HG02610 (cell line): ENCODE data around the gene FAM3C.
"Not testable (repeated sequence)": the region's sequence is repeated elsewhere in the genome, so short reads cannot be mapped to it uniquely, and the experiment has no call there.

ENCODE experiments used
- ATAC-seq: cut with Tn5 transposase; IDR thresholded peaks from one replicate; pipeline ENCODE4 v1.9.1; 2021; ENCODE audit warnings: mild to moderate bottlenecking, moderate library complexity; ENCODE audit not compliant: unreplicated experiment

The FAM3C gene, protein sequence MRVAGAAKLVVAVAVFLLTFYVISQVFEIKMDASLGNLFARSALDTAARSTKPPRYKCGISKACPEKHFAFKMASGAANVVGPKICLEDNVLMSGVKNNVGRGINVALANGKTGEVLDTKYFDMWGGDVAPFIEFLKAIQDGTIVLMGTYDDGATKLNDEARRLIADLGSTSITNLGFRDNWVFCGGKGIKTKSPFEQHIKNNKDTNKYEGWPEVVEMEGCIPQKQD

DNA sequence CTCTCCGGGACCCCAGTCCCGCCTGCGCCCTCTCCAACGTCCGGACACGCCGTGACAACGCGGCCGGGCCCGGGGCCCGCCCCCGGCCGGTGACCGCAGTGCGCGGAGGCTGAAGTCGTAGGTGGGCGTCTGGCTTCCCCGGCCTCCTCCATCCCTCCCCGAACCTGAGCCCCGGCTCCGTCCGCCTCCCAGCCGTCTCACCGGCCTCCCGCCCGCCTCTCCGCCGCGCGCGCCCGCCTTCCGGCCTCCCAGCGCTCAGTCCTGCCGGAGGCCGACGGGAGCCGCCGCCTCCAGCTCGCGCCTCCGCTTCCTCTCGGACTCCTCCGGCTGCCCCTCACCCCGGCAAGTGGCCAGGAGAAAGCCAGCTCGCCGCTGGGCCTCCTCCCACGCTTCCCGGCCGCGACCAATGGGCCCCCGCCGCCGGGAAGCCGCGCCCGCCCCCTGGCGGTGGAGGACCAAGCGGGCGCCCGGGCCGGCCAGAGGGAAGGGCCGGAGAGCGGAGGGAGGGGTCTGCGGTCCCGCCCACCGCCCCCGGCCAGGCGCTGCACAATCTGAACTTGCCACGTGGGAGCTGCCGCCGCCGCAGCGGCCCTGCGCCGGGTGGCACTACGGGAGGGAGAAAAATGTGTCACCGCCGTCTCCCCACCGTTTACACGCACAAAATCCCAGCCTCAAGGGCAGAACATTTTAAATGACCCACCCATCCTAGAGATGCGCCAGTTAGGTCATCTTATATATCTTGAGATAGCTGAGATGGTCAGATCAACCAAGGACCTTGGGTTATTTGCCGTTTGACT lies at the start of gene FAM3C:
Gene FAM3C, minus strand, starts transcription at position 348 of the 797 bp plus-strand sequence. CDS start 13,339 bp downstream, outside the sequence.
- ATAC-seq = peak; percentile 83

DNA sequence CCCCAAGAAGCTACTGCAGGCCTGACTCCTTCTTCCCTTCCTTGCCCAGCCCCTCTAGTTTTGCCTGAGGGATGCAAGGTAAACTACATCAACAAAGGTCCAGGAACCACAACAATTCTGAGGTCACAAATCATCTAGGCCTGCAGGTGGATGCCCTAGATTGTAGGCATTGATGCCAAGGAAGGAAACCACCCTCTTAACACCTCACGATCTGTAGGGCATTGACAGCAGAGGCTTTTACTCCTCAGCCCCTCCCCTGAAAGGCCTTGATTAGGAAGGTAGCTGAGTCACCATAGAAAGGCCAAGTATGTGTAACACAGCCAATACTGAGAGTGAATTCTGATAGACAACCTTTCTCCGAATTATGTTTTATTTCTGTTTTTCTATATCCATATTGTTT lies 46.7 kb upstream of the FAM3C start:
- ATAC-seq = peak; percentile 36

DNA sequence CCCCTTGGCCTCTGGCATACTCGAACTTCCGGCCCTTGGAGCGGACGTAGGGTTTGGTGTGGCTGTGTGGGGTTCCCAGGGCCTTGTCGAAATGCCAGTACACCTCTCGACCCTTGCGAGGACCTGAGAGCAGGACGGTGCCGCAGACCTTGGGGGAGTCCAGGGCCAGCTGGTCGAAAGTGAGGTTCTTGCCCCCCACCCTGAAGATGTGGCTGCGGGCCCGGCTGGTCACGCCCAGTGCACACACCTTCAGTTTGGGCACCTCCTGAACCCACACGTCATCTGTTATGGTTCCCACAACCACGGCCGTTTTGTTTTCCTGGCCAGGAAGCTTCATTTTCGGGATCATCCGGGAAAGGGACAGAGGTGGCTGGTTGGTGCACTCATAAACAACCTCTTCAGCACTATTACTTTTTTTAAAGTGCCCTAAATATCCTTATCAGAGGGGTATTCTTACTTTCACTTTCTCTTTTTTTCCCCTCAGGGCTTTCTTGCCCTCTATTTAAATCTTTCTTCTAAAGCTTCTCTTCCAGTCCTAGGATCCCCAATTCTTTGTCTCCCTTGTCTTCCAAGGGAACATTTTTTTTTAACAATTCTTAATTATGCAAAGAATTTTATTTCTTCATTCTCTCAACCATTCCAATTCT lies 44.9 kb upstream of the FAM3C start:
- ATAC-seq = no peak

DNA sequence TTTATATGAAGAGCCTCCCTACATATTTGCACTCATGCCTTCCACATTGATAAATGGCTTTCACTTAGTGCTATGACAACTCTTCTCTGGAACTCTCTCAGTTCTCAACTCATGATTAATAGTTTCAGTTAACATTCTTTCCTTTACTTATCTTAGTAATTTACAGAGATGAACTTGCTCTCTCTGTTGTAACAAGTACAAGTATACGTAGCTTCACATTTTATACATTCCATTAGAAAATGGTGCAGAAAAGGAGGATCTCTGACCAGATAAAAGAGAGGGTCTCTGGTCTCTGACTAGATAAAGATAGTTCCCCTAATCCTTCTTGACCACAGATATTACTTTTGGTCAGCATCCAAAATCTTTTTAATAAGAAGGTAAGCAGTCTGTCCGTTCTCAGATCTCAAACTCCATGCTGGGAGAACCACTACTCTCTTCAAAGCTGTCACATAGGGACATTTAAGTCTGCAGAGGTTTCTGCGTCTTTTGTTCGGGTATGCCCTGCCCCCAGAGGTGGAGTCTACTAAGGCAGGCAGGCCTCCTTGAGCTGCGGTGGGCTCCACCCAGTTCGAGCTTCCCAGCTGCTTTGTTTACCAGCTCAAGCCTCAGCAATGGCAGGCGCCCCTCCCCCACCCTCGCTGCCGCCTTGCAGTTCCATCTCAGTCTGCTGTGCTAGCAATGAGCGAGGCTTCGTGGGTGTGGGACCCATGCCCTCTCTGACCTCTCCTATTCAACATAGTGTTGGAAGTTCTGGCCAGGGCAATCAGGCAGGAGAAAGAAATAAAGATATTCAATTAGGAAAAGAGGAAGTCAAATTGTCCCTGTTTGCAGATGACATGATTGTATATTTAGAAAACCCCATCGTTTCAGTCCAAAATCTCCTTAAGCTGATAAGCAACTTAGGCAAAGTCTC lies 42.2 kb upstream of the FAM3C start:
- ATAC-seq = peak; percentile 42

DNA sequence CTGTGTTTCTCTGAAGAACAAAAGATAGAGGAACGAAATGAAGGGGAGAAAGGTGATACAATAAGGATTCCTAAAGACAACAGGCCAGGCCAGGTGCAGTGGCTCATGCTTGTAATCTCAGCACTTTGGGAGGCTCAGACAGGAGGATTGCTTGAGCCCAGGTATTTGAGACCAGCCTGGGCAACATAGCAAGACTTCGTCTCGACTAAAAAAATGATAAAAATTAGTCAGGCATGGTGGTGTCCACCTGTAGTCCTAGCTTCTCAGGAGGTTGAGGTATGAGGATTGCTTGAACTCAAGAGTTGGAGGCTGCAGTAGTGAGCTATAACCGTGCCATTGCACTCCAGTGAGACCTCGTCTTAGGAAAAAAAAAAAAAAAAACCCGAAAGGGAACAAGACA lies 41.4 kb upstream of the FAM3C start:
- ATAC-seq = no peak

DNA sequence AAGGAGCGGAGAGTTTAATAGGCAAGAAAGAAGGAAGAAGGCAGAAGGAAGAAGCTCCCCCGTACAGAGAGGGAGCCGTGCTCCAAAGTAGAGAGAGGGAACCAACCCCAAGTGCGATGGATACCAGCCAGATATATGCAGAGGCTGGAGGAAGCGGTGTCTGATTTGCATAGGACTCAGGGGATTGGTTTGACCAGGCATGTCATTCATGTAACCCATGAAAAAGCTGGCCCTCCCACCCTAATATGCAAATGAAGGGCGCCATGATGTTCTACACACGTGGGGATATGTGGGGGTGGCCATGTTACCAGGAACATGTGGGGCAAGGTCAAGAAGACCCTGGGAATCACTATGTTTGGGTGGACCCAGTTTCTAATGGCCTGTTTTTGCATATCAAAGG lies 40.6 kb upstream of the FAM3C start:
- no peak for ATAC-seq

DNA sequence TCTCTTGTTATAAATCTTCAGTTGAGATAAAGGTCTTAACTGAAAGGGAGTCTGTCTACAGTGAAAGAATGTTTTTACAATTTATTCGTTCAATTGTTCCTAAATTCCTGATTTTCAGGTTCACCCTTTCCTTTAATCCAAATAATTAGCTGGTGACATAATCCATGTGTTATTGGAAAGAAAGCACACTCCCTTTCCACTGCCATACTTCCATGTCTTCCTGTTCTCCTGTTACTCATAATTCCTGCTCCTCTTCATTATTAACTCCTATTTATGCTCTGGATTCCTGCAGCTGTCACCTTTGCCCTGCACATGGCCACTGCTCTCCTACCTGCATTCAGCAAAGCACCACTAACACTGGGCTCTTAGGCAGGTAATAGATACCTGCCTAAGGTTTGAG lies 40.0 kb upstream of the FAM3C start:
- no peak for ATAC-seq

DNA sequence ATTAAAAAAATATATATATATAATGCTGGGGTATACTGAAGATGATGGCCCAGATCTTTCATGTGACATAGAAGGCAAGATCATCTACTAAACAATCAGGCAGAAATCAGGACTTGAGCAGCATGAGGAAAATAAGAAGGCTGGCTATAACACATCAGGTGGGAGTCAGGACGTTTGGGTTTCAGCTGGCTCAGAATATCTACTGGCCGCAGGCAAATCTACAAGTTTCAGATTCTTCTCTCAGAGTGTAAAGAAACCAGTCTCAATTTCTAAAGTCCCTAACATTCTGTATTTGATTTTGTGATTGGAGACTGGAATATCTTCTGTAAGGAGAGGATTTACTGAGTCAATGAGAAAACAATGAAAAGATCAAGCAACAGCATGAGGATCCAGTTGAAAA lies 37.7 kb upstream of the FAM3C start:
- ATAC-seq = peak; percentile 51

DNA sequence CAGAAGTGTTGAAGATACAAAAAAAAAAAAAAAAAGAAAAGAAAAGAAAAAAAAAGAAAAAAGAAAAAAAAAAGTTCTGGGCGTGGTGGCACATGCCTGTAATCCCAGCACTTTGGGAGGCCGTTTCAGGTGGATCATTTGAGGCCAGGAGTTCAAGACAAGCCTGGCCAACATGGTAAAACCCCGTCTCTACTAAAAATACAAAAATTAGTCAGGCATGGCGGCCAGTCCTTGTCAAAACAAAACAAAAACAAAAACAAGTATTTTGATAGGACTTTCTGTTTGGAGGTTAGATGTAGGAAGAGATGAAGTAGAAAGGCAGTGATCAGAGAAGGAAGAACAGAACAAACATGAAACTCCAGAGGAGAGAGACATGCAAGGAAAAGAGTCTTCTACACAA lies 36.4 kb upstream of the FAM3C start:
- ATAC-seq = peak; percentile 78

DNA sequence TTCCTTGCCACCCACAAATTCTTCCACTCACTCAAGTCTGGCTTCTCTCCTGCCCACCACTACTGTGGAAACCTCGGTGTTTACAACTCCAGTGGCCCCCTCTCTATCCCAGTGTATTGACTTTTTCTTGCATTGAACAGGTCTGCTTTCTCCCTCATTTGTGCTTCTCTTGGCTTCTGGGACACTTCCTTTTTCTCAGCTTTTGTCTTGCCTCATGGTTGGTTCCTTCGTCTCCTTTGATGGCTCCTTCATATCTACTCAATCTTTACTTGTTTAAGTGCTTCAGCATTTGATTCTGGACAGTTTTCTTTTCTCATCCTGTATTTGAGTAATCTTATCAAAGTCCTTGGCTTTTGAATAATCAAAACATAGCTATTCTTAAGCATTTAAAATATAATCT lies 35.9 kb upstream of the FAM3C start:
- no peak for ATAC-seq

DNA sequence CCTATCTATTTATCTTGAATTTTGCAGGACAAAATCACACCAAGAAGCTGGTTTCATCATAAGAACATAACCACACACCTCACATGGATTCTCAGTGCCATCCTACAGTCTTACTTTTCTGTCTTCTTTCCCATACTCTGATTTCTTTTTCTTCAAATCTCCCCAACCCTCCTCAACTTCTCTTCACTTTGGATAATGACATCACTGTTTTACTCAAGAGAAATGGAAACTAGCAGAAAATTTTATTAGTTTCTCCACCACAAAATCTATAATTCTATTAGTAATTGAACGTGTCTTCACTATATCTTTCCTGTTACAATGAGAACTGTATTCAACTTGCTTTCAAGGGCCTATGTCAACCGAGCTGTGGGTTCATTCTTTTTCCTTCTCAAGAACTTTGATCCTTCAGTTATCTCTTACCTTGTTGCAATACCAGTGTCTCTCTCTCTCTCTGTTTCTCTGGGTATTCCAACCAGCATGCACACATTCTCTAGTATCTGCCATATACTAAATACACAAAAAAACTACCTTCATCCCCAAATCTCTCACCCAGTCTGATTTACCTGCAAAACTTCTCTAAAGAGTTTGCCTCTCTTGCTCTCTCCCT lies 35.4 kb upstream of the FAM3C start:
- ATAC-seq = no peak

DNA sequence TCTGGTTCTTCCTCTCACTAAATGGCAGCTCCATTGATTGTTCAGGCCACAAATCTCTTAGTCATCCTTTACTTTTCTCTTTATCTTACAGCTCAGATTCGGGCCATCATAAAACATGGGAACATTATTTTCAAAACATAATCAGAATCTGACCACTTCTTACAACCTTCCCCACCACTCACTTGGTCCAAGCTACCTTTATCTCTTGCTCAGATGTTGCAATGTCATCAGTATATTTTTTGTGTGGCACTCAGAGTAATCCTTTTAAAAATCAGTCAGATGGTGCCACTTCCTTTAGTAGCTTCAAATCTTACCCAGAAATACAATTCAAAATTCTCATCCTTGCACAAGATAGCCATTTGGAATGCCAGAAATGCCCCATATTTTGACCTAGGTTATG lies 34.5 kb upstream of the FAM3C start:
- no peak for ATAC-seq

DNA sequence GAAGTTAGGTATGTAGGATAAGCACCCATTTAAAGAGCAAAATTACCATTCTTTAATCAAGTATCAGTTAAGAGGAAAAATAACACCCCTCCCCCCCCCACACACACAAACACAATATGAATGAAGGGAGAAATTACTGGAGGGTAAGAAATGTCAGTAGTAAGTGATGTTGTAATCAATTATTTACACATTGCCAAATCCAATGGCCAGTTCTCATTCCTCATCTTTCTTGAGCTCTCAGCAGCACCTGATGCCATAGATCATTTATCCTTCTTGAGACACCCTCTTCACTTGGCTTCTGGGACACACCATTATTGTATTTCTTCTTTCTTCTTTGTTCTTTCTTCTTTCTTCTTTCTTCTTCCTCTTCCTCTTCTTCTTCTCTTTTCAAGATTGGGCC lies 33.7 kb upstream of the FAM3C start:
- no peak for ATAC-seq

DNA sequence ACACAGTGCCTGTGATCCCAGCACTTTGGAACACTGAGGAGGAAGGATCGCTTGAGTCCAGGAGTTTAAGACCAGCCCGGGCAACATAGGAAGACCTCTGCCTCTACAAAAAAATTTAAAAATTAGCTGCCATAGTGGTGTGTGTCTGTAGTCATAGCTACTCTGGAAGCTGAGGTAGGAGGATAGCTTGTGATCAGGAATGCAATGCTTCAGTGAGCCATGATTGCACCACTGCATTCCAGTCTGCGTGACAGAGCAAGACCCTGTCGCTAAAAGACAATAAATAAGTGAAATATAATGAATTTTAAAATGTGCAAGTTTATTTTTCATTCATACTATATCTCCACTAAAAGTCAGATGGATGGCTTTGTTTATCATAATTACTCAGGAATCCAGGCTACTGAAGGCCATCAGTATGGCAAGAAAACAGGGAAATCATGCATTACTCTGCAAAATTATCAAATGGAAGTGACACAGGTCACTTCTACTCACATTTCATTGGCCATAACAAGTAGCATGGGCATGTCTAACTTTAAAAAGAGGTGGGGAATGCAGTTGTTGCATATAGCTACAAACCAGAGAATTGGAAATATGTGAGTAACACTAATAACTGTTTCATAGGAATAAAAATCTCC lies 32.9 kb upstream of the FAM3C start:
- ATAC-seq = no peak

DNA sequence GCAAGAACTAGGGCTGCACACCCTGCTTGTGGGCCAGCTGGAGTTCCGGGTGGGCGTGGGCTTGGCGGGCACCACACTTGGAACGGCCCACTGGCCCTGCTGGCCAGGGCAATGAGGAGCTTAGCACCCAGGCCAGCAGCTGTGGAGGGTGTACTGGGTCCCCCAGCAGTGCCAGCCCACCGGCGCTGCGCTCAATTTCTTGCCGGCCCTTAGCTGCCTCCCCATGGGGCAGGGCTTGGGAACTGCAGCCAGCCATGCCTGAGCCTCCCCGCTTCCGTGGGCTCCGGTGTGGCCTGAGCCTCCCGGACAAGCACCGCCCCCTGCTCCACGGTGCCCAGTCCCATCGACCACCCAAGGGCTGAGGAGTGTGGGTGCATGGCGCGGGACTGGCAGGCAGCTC lies 25.6 kb upstream of the FAM3C start:
- not testable (repeated sequence) for ATAC-seq

DNA sequence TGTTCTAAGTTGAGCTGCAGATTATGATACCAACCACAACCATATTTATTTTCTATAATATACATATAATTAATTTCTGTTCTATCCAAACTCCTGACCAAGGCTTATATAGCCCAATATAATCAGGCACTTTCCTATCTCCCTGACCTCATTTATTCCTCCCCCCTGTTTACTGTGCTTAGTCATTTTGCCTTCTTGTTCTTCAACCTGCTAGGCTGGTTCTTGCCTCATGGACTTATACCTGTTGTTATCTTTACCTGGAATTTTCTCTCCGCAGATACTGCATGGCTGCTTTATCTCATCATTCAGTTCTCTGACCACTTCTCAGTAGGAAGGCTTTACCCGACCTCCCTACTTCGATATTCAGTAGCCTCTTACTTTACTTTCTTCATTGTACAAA lies 24.9 kb upstream of the FAM3C start:
- no peak for ATAC-seq

DNA sequence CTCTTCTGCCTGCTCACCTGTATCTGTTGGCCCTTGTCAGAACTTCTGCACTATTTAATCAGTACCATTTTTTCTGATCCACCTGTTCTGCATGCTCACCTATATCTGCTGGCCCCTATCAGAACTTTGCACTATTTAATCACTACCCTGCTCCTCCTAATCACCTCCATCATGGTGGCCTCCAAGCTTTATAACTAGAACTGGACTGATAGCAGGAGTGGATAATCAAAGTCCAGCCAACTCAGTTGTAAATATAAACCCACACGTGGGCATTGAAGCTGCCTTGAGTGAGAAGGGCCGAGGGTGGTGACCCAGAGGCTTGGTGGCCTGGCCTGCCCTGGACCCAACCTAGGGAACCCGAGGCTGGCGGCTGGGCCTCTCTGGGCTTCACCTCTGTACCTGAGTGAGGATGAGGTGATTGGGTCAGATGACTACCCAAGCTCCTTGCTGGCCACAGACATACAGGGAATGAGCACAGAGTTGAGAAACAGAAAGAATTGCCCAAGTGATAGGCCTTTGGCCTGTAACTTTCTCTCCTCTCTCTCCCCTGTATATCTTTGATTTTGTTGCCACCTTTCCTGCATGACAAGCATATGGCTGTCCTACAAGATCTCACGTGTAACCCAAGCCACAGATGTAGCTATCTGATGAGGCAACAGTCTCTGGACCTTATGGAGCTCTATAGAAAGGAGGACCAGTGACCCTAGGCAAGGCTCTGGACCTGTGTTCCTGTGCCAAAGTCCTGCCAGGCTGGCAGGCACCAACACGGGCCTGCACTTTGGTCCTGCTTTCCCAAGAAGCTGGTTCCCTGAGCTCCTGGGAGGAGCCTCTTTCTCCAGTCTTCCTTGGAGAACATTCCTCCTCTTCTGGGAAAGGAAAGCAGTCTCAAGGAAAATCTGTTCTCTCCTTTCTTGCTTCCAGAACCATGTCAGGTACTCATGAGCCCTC lies 23.4 kb upstream of the FAM3C start:
- no peak for ATAC-seq

DNA sequence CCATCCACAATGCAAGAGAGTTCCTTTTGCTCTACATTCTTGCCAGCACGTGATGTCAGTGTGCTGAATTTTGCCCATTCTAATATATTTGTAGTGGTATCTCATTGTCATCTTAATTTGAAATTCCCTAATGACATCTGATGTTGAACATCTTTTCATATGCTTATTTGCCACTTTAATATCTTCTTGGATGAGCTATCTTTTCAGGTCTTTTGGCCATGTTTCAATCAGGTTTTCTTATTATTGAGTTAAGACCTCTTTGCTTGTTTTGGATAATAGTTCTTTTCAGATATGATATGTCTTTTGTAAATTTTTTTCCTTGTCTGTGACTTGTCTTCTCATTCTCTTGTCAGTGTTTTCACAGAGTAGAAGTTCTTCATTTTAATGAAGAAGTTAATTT lies 20.4 kb upstream of the FAM3C start:
- ATAC-seq = no peak

DNA sequence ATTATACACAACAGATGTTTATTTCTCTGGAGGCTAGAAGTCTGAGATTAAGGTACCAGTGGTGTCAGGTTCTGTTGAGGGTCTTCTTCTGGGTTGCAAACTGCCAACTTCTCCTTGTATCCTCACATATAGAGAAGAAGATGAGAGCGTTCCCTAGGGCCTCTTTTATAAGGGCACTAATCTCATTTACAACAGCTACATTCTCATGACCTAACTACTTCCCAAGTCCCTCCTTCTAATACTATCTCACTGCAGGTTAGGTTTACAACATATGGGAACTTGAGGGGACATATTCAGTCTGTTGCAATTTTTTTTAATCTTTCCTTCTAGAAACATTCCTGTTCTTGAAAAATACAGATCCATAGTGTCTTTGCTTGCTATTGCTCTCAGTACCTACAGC lies 18.3 kb upstream of the FAM3C start:
- no peak for ATAC-seq
